ENCODE results near the gene ZNF649.

GRCh38 chr19:51901860-51902259 is 3.0 kb downstream of the ZNF649 start:
- TF ChIP-seq JUND (IDR thresholded peaks at IDR 0.05) (no peak), EZH2 (IDR thresholded peaks at IDR 0.05) (no peak), TCF7L2 (IDR thresholded peaks at IDR 0.05; ENCODE audit: borderline replicate concordance, extremely low read depth, insufficient read depth, insufficient read length) (no peak), POLR2A (IDR thresholded peaks at IDR 0.05; ENCODE audit: borderline replicate concordance, extremely low read depth, insufficient read depth, insufficient read length) (no peak), CTCF (IDR thresholded peaks at IDR 0.05 in 2 of 3, conservative IDR thresholded peaks at IDR 0.05 in 1 of 3; ENCODE audit: borderline replicate concordance in 1 of 3, insufficient read depth in 1 of 3, low read depth in 2 of 3, low read length in 2 of 3) (no peak), ZBTB33 (IDR thresholded peaks at IDR 0.05; ENCODE audit: extremely low read depth, insufficient replicate concordance, low read length) (no peak), EZH2phosphoT487 (IDR thresholded peaks at IDR 0.05; ENCODE audit: borderline replicate concordance) (no peak), RAD21 (IDR thresholded peaks at IDR 0.05; ENCODE audit: low read depth) (no peak), CEBPB (IDR thresholded peaks at IDR 0.05; ENCODE audit: low read depth) (no peak), EGR1 (IDR thresholded peaks at IDR 0.05; ENCODE audit: low read depth) (no peak)
- TF ChIP-seq, protein P1, sequence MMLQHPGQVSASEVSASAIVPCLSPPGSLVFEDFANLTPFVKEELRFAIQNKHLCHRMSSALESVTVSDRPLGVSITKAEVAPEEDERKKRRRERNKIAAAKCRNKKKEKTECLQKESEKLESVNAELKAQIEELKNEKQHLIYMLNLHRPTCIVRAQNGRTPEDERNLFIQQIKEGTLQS (IDR thresholded peaks at IDR 0.05): no peak

All from HCT116 (cell line).